Astrocyte (in vitro differentiated cells and primary cell): ENCODE data around the gene MEDAG. TPM values are rescaled to one million over a fixed set of nuclear protein-coding genes. Genes with fewer than 3 reads are reported as not detected.

ENCODE experiments used
- DNase-seq: peaks from one replicate; pipeline ENCODE4 v3.0.0-alpha.2; 2010; ENCODE audit warnings: low read depth
- FAIRE-seq: peaks from 2 replicates; lab custom pipeline; 2011; peaks lifted over from hg19 to GRCh38; lab: Jason Lieb, UNC
- H2AFZ ChIP-seq: 2 replicates; pipeline ENCODE4 v1.6.0; 2012; ENCODE audit warnings: low read depth, low read length, inconsistent platforms
- H3K27ac ChIP-seq: 2 replicates; pipeline ENCODE4 v1.5.1; 2011; ENCODE audit warnings: low read depth, low read length, inconsistent platforms
- H3K27me3 ChIP-seq: 2 replicates; pipeline ENCODE4 v1.6.0; 2011; ENCODE audit warnings: low read length, inconsistent platforms; ENCODE audit not compliant: insufficient read depth
- H3K36me3 ChIP-seq: 2 replicates; pipeline ENCODE4 v1.5.1; 2011; ENCODE audit warnings: low read length, inconsistent platforms; ENCODE audit not compliant: insufficient read depth
- H3K4me1 ChIP-seq: 2 replicates; pipeline ENCODE4 v1.5.1; 2011; ENCODE audit warnings: low read length, inconsistent platforms; ENCODE audit not compliant: insufficient read depth
- H3K4me2 ChIP-seq: 2 replicates; pipeline ENCODE4 v1.6.0; 2012; ENCODE audit warnings: low read length, inconsistent platforms
- H3K4me3 ChIP-seq: 2 replicates; pipeline ENCODE4 v1.5.1; 2011; ENCODE audit warnings: low read depth, mild to moderate bottlenecking, low read length, inconsistent platforms; ENCODE audit not compliant: insufficient read depth
- H3K79me2 ChIP-seq: 2 replicates; pipeline ENCODE4 v1.6.0; 2012; ENCODE audit warnings: mild to moderate bottlenecking, low read length, inconsistent platforms; ENCODE audit not compliant: insufficient read depth
- H3K9ac ChIP-seq: 2 replicates; pipeline ENCODE4 v1.6.0; 2012; ENCODE audit warnings: mild to moderate bottlenecking, low read length, inconsistent platforms
- H3K9me3 ChIP-seq: 2 replicates; pipeline ENCODE4 v1.5.1; 2012; ENCODE audit warnings: low read depth, mild to moderate bottlenecking, low read length, inconsistent platforms; ENCODE audit not compliant: insufficient read depth
- H4K20me1 ChIP-seq: 2 replicates; pipeline ENCODE4 v1.6.0; 2012; ENCODE audit warnings: low read length, inconsistent platforms; ENCODE audit not compliant: insufficient read depth
- H3K27ac Mint-ChIP-seq: one replicate; pipeline ENCODE4 v1.8.0; 2021; ENCODE audit warnings: mild to moderate bottlenecking, mixed read lengths; ENCODE audit not compliant: unreplicated experiment
- H3K27me3 Mint-ChIP-seq: one replicate; pipeline ENCODE4 v1.8.0; 2021; ENCODE audit warnings: low read depth, mixed read lengths; ENCODE audit not compliant: unreplicated experiment
- H3K36me3 Mint-ChIP-seq: one replicate; pipeline ENCODE4 v1.8.0; 2021; ENCODE audit warnings: low read depth, mixed read lengths; ENCODE audit not compliant: unreplicated experiment
- H3K4me1 Mint-ChIP-seq: one replicate; pipeline ENCODE4 v1.8.0; 2021; ENCODE audit warnings: low read depth, mixed read lengths; ENCODE audit not compliant: unreplicated experiment
- H3K4me3 Mint-ChIP-seq: one replicate; pipeline ENCODE4 v1.8.0; 2021; ENCODE audit warnings: mild to moderate bottlenecking, moderate library complexity, mixed read lengths; ENCODE audit not compliant: unreplicated experiment
- H3K9me3 Mint-ChIP-seq: one replicate; pipeline ENCODE4 v1.8.0; 2021; ENCODE audit warnings: mild to moderate bottlenecking, mixed read lengths; ENCODE audit not compliant: unreplicated experiment
- CTCF ChIP-seq: IDR thresholded peaks from 2 replicates; pipeline ENCODE4 v1.5.1; 2011; ENCODE audit warnings: low read depth, mild to moderate bottlenecking, inconsistent platforms, low read length, moderate library complexity; ENCODE audit not compliant: insufficient read depth
- EZH2 ChIP-seq: IDR thresholded peaks from 2 replicates; pipeline ENCODE4 v1.6.1; 2012; ENCODE audit warnings: mild to moderate bottlenecking, low read length, inconsistent platforms; ENCODE audit not compliant: insufficient read depth
- total RNA-seq: library from RNA; stranded (reverse); gene quantifications from 2 replicates; pipeline ENCODE4 v1.2.1, GENCODE V29; 2021

MEDAG gene
- total RNA-seq, 1 donor from 2014 or later = 1.5 TPM

- no peak for FAIRE-seq
- no peaks in the 10 kb centered on the region for H4K20me1 ChIP-seq
- H3K27ac Mint-ChIP-seq = peak overlapping the region; percentile 99
- no peaks in the 10 kb centered on the region for H3K36me3 ChIP-seq
- H3K27me3 ChIP-seq = no peaks in the 10 kb centered on the region
- no peak overlapping the region for H3K4me3 Mint-ChIP-seq
- peak overlapping the region; percentile 26 for H2AFZ ChIP-seq
- peak overlapping the region; percentile 86 for H3K9ac ChIP-seq
- H3K4me1 ChIP-seq = peaks cover 57% of the 10 kb centered on the region
- H3K27me3 Mint-ChIP-seq = no peaks in the 10 kb centered on the region
- no peak for DNase-seq
- TF ChIP-seq CTCF (no peak), EZH2 (no peak)
- no peaks in the 10 kb centered on the region for H3K9me3 Mint-ChIP-seq
- no peaks in the 10 kb centered on the region for H3K9me3 ChIP-seq
- H3K4me2 ChIP-seq = peak overlapping the region; percentile 74
- H3K27ac ChIP-seq = peak overlapping the region; percentile 100
- H3K36me3 Mint-ChIP-seq = no peaks in the 10 kb centered on the region
- H3K4me3 ChIP-seq = no peak overlapping the region
- H3K4me1 Mint-ChIP-seq = peaks cover 55% of the 10 kb centered on the region
- peaks cover 4% of the 10 kb centered on the region for H3K79me2 ChIP-seq
Measured at GRCh38 chr13:30870916-30871587, 35.0 kb upstream of the MEDAG start.

- Histone ChIP-seq H3K79me2 (peaks cover 4% of the 10 kb centered on the region), H3K27ac (peak overlapping the region; percentile 100), H2AFZ (no peak overlapping the region), H3K4me3 (no peak overlapping the region), H3K27me3 (no peaks in the 10 kb centered on the region), H3K4me2 (peak overlapping the region; percentile 74), H4K20me1 (no peaks in the 10 kb centered on the region), H3K36me3 (no peaks in the 10 kb centered on the region), H3K9ac (peak overlapping the region; percentile 86), H3K9me3 (no peaks in the 10 kb centered on the region), H3K4me1 (peaks cover 50% of the 10 kb centered on the region)
- no peak overlapping the region for H3K4me3 Mint-ChIP-seq
- no peaks in the 10 kb centered on the region for H3K36me3 Mint-ChIP-seq
- peaks cover 52% of the 10 kb centered on the region for H3K4me1 Mint-ChIP-seq
- TF ChIP-seq EZH2 (no peak), CTCF (no peak)
- FAIRE-seq (no peak), DNase-seq (no peak)
- no peaks in the 10 kb centered on the region for H3K9me3 Mint-ChIP-seq
- no peaks in the 10 kb centered on the region for H3K27me3 Mint-ChIP-seq
- H3K27ac Mint-ChIP-seq = peak overlapping the region; percentile 72
Measured at GRCh38 chr13:30871588-30872275, 34.3 kb upstream of the MEDAG start.

GRCh38 chr13:30872276-30872594, 33.8 kb upstream of the MEDAG start:
- FAIRE-seq (no peak), DNase-seq (no peak)
- no peak overlapping the region for H3K4me3 ChIP-seq
- Mint-ChIP-seq H3K9me3 (no peaks in the 10 kb centered on the region), H3K36me3 (no peaks in the 10 kb centered on the region), H3K4me3 (no peak overlapping the region), H3K27me3 (no peaks in the 10 kb centered on the region), H3K4me1 (peaks cover 55% of the 10 kb centered on the region), H3K27ac (peak overlapping the region; percentile 91)
- peak overlapping the region; percentile 3 for H2AFZ ChIP-seq
- H3K4me1 ChIP-seq = peaks cover 52% of the 10 kb centered on the region
- no peaks in the 10 kb centered on the region for H3K9me3 ChIP-seq
- H3K79me2 ChIP-seq = peaks cover 4% of the 10 kb centered on the region
- no peaks in the 10 kb centered on the region for H3K36me3 ChIP-seq
- no peaks in the 10 kb centered on the region for H3K27me3 ChIP-seq
- H3K9ac ChIP-seq = peak overlapping the region; percentile 86
- no peaks in the 10 kb centered on the region for H4K20me1 ChIP-seq
- H3K4me2 ChIP-seq = peak overlapping the region; percentile 74
- peak overlapping the region; percentile 100 for H3K27ac ChIP-seq
- TF ChIP-seq CTCF (no peak), EZH2 (no peak)
